A673 (cell line): ENCODE measurements around the gene DLGAP1. TPM values are rescaled to one million over a fixed set of nuclear protein-coding genes. Genes with fewer than 3 reads are reported as not detected.

ENCODE experiments used
- BruUV-seq: library from RNA; stranded (reverse); fragments of 400-500 nt; replicated peaks from 2 replicates; lab custom pipeline; 2021; lab: Mats Ljungman, UMichigan
- CTCF ChIA-PET: fragments of 300-600 bp; sonication (Branson Sonifier 250); formaldehyde crosslinking; loops from one replicate; lab custom pipeline; 2022; ENCODE audit warnings: antibody characterized with exemption; lab: Charles Lee
- POLR2A ChIA-PET: fragments of 300-600 bp; sonication (Branson Sonifier 250); formaldehyde crosslinking; loops from one replicate; lab custom pipeline; 2022; ENCODE audit warnings: antibody characterized with exemption; ENCODE audit not compliant: low non-redundant PET; lab: Charles Lee
- DNase-seq: peaks from one replicate; pipeline ENCODE4 v3.0.0-alpha.2; 2015; ENCODE audit warnings: low spot score
- H3K27ac ChIP-seq: fragments of 200-600 bp; sonication (generic); 2 replicates; pipeline ENCODE4 v1.5.1; 2016; ENCODE audit warnings: mixed run types, low read depth, mild to moderate bottlenecking, mixed read lengths, antibody characterized with exemption, low read length; ENCODE audit not compliant: poor library complexity, severe bottlenecking
- H3K27me3 ChIP-seq: fragments of 200-600 bp; sonication (generic); replicated peaks from 2 replicates; pipeline ENCODE4 v1.6.1; 2017; ENCODE audit warnings: mixed run types, low read depth, mild to moderate bottlenecking, mixed read lengths, antibody characterized with exemption, low read length; ENCODE audit not compliant: insufficient read depth, poor library complexity
- H3K36me3 ChIP-seq: fragments of 200-600 bp; sonication (generic); 2 replicates; pipeline ENCODE4 v1.6.1; 2016; ENCODE audit warnings: mixed run types, mild to moderate bottlenecking, mixed read lengths, antibody characterized with exemption, low read length; ENCODE audit not compliant: insufficient read depth, poor library complexity, severe bottlenecking
- H3K4me1 ChIP-seq: fragments of 200-600 bp; sonication (generic); 2 replicates; pipeline ENCODE4 v1.6.1; 2017; ENCODE audit warnings: mixed run types, mild to moderate bottlenecking, mixed read lengths, antibody characterized with exemption, low read length; ENCODE audit not compliant: insufficient read depth, poor library complexity, severe bottlenecking
- H3K4me3 ChIP-seq: fragments of 200-600 bp; sonication (generic); 2 replicates; pipeline ENCODE4 v1.5.1; 2016; ENCODE audit warnings: low read depth, mixed run types, mild to moderate bottlenecking, mixed read lengths, low read length; ENCODE audit not compliant: poor library complexity, severe bottlenecking
- H3K9me3 ChIP-seq: fragments of 200-600 bp; sonication (generic); 2 replicates; pipeline ENCODE4 v1.6.1; 2016; ENCODE audit warnings: mixed run types, low read depth, mild to moderate bottlenecking, mixed read lengths, antibody characterized with exemption, low read length; ENCODE audit not compliant: poor library complexity, severe bottlenecking
- EZH2 ChIP-seq: fragments of 200-600 bp; sonication (generic); IDR thresholded peaks from 2 replicates; pipeline ENCODE4 v1.6.1; 2017; ENCODE audit warnings: borderline replicate concordance, low read depth, mild to moderate bottlenecking, mixed read lengths, antibody characterized with exemption, low read length; ENCODE audit not compliant: poor library complexity, severe bottlenecking
- intact Hi-C: fragments of 100-400 bp; cut with micrococcal nuclease; formaldehyde crosslinking; loops from one replicate; pipeline ENCODE4 v1.10.0; 2022; ENCODE audit not compliant: unreplicated experiment
- total RNA-seq: library from RNA; stranded (reverse); gene quantifications from 2 replicates; pipeline ENCODE4 v1.2.3, GENCODE V29; 2021
- TF ChIP-seq, protein P1 (sequence below): fragments of 300-800, 200-600 bp; sonication (generic); conservative IDR thresholded peaks from 2 replicates; pipeline ENCODE4 v1.5.1; 2017; ENCODE audit warnings: low read depth, mild to moderate bottlenecking, antibody characterized with exemption, low read length, moderate library complexity, mixed read lengths

The DLGAP1 gene
- total RNA-seq, 1 experiment from 2014 or later: 135 TPM

GRCh38 chr18:4391859-4392258 lies 63.2 kb downstream of the DLGAP1 start:
- Histone ChIP-seq H3K36me3 (no peaks in the 10 kb centered on the region), H3K4me1 (peaks cover 4% of the 10 kb centered on the region), H3K27me3 (no peaks in the 10 kb centered on the region), H3K4me3 (no peak overlapping the region), H3K9me3 (no peaks in the 10 kb centered on the region), H3K27ac (no peak overlapping the region)
- CTCF ChIA-PET: no interaction called here
- intact Hi-C loops: no loop called here
- POLR2A ChIA-PET: no interaction called here
- no peak for DNase-seq
- TF ChIP-seq, protein P1, sequence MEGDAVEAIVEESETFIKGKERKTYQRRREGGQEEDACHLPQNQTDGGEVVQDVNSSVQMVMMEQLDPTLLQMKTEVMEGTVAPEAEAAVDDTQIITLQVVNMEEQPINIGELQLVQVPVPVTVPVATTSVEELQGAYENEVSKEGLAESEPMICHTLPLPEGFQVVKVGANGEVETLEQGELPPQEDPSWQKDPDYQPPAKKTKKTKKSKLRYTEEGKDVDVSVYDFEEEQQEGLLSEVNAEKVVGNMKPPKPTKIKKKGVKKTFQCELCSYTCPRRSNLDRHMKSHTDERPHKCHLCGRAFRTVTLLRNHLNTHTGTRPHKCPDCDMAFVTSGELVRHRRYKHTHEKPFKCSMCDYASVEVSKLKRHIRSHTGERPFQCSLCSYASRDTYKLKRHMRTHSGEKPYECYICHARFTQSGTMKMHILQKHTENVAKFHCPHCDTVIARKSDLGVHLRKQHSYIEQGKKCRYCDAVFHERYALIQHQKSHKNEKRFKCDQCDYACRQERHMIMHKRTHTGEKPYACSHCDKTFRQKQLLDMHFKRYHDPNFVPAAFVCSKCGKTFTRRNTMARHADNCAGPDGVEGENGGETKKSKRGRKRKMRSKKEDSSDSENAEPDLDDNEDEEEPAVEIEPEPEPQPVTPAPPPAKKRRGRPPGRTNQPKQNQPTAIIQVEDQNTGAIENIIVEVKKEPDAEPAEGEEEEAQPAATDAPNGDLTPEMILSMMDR: no peak
- TF ChIP-seq EZH2: no peak
- BruUV-seq: no TSS peak

- no peaks in the 10 kb centered on the region for H3K9me3 ChIP-seq
- ChIA-PET POLR2A (no interaction called here), CTCF (no interaction called here)
- BruUV-seq: no TSS peak
- no peaks in the 10 kb centered on the region for H3K4me1 ChIP-seq
- H3K4me3 ChIP-seq: no peak overlapping the region
- no peaks in the 10 kb centered on the region for H3K36me3 ChIP-seq
- no peaks in the 10 kb centered on the region for H3K27me3 ChIP-seq
- TF ChIP-seq EZH2: no peak
- TF ChIP-seq, protein P1: no peak
- no peak overlapping the region for H3K27ac ChIP-seq
- DNase-seq: no peak
- intact Hi-C loops: no loop called here
These were observed 69.2 kb downstream of the DLGAP1 start for GRCh38 chr18:4385876-4386275.

GRCh38 chr18:4384932-4385331 lies 70.2 kb downstream of the DLGAP1 start:
- CTCF ChIA-PET: no interaction called here
- intact Hi-C loops: no loop called here

More at GRCh38 chr18:4384932-4385331, 70.2 kb downstream of the DLGAP1 start:
- Histone ChIP-seq H3K27me3 (no peaks in the 10 kb centered on the region), H3K36me3 (no peaks in the 10 kb centered on the region), H3K9me3 (no peaks in the 10 kb centered on the region), H3K27ac (no peak overlapping the region), H3K4me1 (no peaks in the 10 kb centered on the region), H3K4me3 (no peak overlapping the region)
- POLR2A ChIA-PET: no interaction called here
- BruUV-seq: no TSS peak
- TF ChIP-seq, protein P1: no peak
- no peak for TF ChIP-seq EZH2
- DNase-seq: no peak
